CD14-positive monocyte (primary cell): ENCODE results near the gene KIAA0232. TPM values are rescaled to one million over a fixed set of nuclear protein-coding genes. Genes with fewer than 3 reads are reported as not detected.
A peak's percentile ranks its signal among the peaks of the same experiment; 100 is the strongest.

Experiments
- DNase-seq, 3 donors: peaks; one replicate each; pipeline ENCODE4 v3.0.0-alpha.2; 2011 to 2022
- H2AFZ ChIP-seq: 2 replicates; pipeline ENCODE4 v1.6.0; 2012; ENCODE audit warnings: mild to moderate bottlenecking, low read depth, low read length, inconsistent platforms; ENCODE audit not compliant: insufficient read depth, poor library complexity, severe bottlenecking
- H3K27ac ChIP-seq, 2 donors: 1 replicate in 1 of 2; 2 replicates in 1 of 2; pipeline ENCODE4 v1.5.1; 2012 to 2013; ENCODE audit warnings: low read length in 2 of 2, control low read depth in 1 of 2, inconsistent platforms in 1 of 2, low read depth in 1 of 2, mild to moderate bottlenecking in 1 of 2
- H3K27me3 ChIP-seq, 2 donors: one replicate each; pipeline versions ENCODE4 v1.6.0 to v1.6.1; 2011 to 2013; ENCODE audit warnings: low read length in 2 of 2; ENCODE audit not compliant: control insufficient read depth in 2 of 2, insufficient read depth in 2 of 2
- H3K36me3 ChIP-seq, 2 donors: replicated peaks in 1 of 2; 1 replicate in 1 of 2; 2 replicates in 1 of 2; pipeline versions ENCODE4 v1.5.1 to v1.6.1; 2012 to 2013; ENCODE audit warnings: low read length in 2 of 2, control low read depth in 1 of 2, inconsistent platforms in 1 of 2, mild to moderate bottlenecking in 1 of 2; ENCODE audit not compliant: insufficient read depth in 2 of 2, control insufficient read depth in 1 of 2
- H3K4me1 ChIP-seq, 2 donors: 1 replicate in 1 of 2; 2 replicates in 1 of 2; pipeline versions ENCODE4 v1.5.1 to v1.6.1; 2012 to 2013; ENCODE audit warnings: low read length in 2 of 2, control low read depth in 1 of 2, inconsistent platforms in 1 of 2, mild to moderate bottlenecking in 1 of 2, moderate library complexity in 1 of 2; ENCODE audit not compliant: insufficient read depth in 2 of 2, control insufficient read depth in 1 of 2
- H3K4me2 ChIP-seq: replicated peaks from 2 replicates; pipeline ENCODE3; 2012; ENCODE audit warnings: low read length, moderate library complexity, mild to moderate bottlenecking; ENCODE audit not compliant: poor library complexity, severe bottlenecking; ENCODE audit errors: extremely low read depth
- H3K4me3 ChIP-seq, 3 experiments: fragments of 200-600 bp in 1 of 3; sonication (generic) in 1 of 3; replicated peaks in 1 of 3; 1 replicate in 2 of 3; 2 replicates in 1 of 3; pipeline ENCODE4 v1.5.1; 2011 to 2013; ENCODE audit warnings: low read length in 3 of 3, mild to moderate bottlenecking in 3 of 3, control low read depth in 2 of 3, low read depth in 2 of 3, inconsistent platforms in 1 of 3, moderate library complexity in 1 of 3
- H3K79me2 ChIP-seq: 2 replicates; pipeline ENCODE4 v1.6.0; 2012; ENCODE audit warnings: mild to moderate bottlenecking, control low read depth, inconsistent platforms, low read length, moderate library complexity; ENCODE audit not compliant: insufficient read depth
- H3K9ac ChIP-seq: 2 replicates; pipeline ENCODE4 v1.6.0; 2017; ENCODE audit warnings: low read length, mild to moderate bottlenecking; ENCODE audit not compliant: insufficient read depth, poor library complexity, severe bottlenecking
- H3K9me3 ChIP-seq, 2 donors: replicated peaks in 1 of 2; 1 replicate in 1 of 2; 2 replicates in 1 of 2; pipeline versions ENCODE4 v1.5.1 to v1.6.1; 2012 to 2013; ENCODE audit warnings: low read length in 2 of 2, control low read depth in 1 of 2; ENCODE audit not compliant: control insufficient read depth in 1 of 2, insufficient read depth in 1 of 2
- H4K20me1 ChIP-seq: 2 replicates; pipeline ENCODE4 v1.6.0; 2012; ENCODE audit warnings: mild to moderate bottlenecking, low read length, control low read depth, moderate library complexity; ENCODE audit not compliant: insufficient read depth
- H3K27ac Mint-ChIP-seq, 7 donors: one replicate each; pipeline ENCODE4 v1.8.0; 2020; ENCODE audit warnings: mild to moderate bottlenecking in 7 of 7, mixed read lengths in 7 of 7, moderate library complexity in 6 of 7, inconsistent platforms in 2 of 7
- H3K27me3 Mint-ChIP-seq, 3 donors: one replicate each; pipeline ENCODE4 v1.8.0; 2021 to 2022; ENCODE audit warnings: low read depth in 3 of 3, mild to moderate bottlenecking in 3 of 3, mixed read lengths in 3 of 3, moderate library complexity in 3 of 3, inconsistent platforms in 1 of 3
- H3K36me3 Mint-ChIP-seq, 2 donors: one replicate each; pipeline ENCODE4 v1.8.0; 2020; ENCODE audit warnings: mixed read lengths in 2 of 2, inconsistent platforms in 1 of 2, mild to moderate bottlenecking in 1 of 2
- H3K4me1 Mint-ChIP-seq: one replicate; pipeline ENCODE4 v1.8.0; 2020; ENCODE audit warnings: mild to moderate bottlenecking, mixed read lengths
- H3K4me3 Mint-ChIP-seq, 2 donors: one replicate each; pipeline ENCODE4 v1.8.0; 2020; ENCODE audit warnings: mild to moderate bottlenecking in 2 of 2, mixed read lengths in 2 of 2, moderate library complexity in 1 of 2
- H3K9me3 Mint-ChIP-seq, 7 donors: one replicate each; pipeline ENCODE4 v1.8.0; 2020 to 2022; ENCODE audit warnings: mixed read lengths in 7 of 7, mild to moderate bottlenecking in 6 of 7, moderate library complexity in 6 of 7, inconsistent platforms in 2 of 7
- WGBS: methylation state at CpG from one replicate; pipeline ENCODE4 v1.1.5; 2013; ENCODE audit warnings: missing lambda C conversion rate; ENCODE audit not compliant: insufficient coverage; 5-methylcytosine and 5-hydroxymethylcytosine counted together
- intact Hi-C, 2 donors: fragments of 100-400 bp; cut with micrococcal nuclease; formaldehyde crosslinking; loops; one replicate each; pipeline versions ENCODE4 v1.15.0 to v1.15.1; 2023
- polyA plus RNA-seq, 3 donors: library from polyadenylated mRNA; depleted of rRNA in 1 of 3; unstranded in 2 of 3; stranded (reverse) in 1 of 3; fragments of 300-500 nt in 2 of 3; fragments of >200 nt in 1 of 3; fragmentation: Illumina TruSeq in 2 of 3; gene quantifications; 1 replicate in 2 of 3; 2 replicates in 1 of 3; pipeline ENCODE4 v1.2.3, GENCODE V29; 2012 to 2021
- TF ChIP-seq, protein P1 (sequence below): fragments of 200-600 bp; IDR thresholded peaks from one replicate; pipeline ENCODE4 v1.8.0; 2022; ENCODE audit warnings: antibody characterized with exemption, mild to moderate bottlenecking

The KIAA0232 gene
- polyA plus RNA-seq, 3 donors: 12.3 to 27.3 (median 20.6) TPM

DNA sequence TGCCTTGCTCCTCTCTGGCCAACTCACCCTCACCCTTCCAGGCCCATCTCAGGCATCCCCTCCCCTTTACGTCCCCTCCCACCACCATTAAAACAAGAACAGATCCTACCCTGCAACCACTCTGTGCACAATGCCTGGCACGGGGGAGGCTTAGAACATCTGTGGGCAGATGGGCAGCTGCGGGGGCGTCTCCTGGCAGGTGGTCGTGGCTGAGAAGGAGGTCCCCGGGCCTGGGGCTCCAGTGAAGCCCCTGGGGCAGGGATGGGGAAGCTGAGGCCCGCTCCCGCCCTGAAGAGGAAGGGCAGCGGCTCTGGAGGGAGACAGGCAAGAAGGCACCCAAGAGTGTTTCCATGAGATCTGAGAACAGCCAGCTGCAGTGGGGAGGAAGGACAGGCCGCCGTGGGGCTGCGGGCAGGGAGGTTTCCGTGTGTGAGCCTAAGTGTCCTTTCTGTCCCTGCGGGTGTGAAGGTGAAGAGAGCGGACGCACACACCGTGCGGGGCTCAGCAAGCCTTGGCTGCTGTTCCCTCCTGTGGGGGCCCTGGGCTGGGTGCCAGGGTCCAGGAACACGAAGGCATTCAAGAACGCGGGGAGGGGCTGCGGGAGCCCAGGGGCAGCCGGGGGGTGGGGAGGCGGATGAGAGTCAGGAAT, 119.3 kb downstream of the KIAA0232 start:
- DNase-seq: no peak
- TF ChIP-seq, protein P1, sequence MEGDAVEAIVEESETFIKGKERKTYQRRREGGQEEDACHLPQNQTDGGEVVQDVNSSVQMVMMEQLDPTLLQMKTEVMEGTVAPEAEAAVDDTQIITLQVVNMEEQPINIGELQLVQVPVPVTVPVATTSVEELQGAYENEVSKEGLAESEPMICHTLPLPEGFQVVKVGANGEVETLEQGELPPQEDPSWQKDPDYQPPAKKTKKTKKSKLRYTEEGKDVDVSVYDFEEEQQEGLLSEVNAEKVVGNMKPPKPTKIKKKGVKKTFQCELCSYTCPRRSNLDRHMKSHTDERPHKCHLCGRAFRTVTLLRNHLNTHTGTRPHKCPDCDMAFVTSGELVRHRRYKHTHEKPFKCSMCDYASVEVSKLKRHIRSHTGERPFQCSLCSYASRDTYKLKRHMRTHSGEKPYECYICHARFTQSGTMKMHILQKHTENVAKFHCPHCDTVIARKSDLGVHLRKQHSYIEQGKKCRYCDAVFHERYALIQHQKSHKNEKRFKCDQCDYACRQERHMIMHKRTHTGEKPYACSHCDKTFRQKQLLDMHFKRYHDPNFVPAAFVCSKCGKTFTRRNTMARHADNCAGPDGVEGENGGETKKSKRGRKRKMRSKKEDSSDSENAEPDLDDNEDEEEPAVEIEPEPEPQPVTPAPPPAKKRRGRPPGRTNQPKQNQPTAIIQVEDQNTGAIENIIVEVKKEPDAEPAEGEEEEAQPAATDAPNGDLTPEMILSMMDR: no peak
- H3K4me1 ChIP-seq: peaks cover 7 to 10% of the 10 kb centered on the region in 2 donors
- Mint-ChIP-seq H3K27me3 (peaks cover 2 to 5% (median 3%) of the 10 kb centered on the region in 3 donors), H3K27ac (peak overlapping the region in 2 of 7 donors; percentile 35 to 53), H3K4me3 (no peak overlapping the region), H3K4me1 (peaks cover 30% of the 10 kb centered on the region), H3K36me3 (no peaks in the 10 kb centered on the region), H3K9me3 (peaks cover 0 to 8% (median 1%) of the 10 kb centered on the region in 7 donors)
- H3K4me2 ChIP-seq: no peak overlapping the region
- intact Hi-C loops: no loop called here
- H3K9ac ChIP-seq: no peak overlapping the region
- H4K20me1 ChIP-seq: no peaks in the 10 kb centered on the region
- no peaks in the 10 kb centered on the region for H3K36me3 ChIP-seq
- peaks cover 0 to under 1% of the 10 kb centered on the region in 2 donors for H3K9me3 ChIP-seq
- H3K79me2 ChIP-seq: no peaks in the 10 kb centered on the region
- 63% methylated on average over 24 of the region's 24 CpGs for WGBS
- no peak overlapping the region for H2AFZ ChIP-seq
- H3K27ac ChIP-seq: no peak overlapping the region
- H3K4me3 ChIP-seq: no peak overlapping the region
- H3K27me3 ChIP-seq: no peaks in the 10 kb centered on the region

DNA sequence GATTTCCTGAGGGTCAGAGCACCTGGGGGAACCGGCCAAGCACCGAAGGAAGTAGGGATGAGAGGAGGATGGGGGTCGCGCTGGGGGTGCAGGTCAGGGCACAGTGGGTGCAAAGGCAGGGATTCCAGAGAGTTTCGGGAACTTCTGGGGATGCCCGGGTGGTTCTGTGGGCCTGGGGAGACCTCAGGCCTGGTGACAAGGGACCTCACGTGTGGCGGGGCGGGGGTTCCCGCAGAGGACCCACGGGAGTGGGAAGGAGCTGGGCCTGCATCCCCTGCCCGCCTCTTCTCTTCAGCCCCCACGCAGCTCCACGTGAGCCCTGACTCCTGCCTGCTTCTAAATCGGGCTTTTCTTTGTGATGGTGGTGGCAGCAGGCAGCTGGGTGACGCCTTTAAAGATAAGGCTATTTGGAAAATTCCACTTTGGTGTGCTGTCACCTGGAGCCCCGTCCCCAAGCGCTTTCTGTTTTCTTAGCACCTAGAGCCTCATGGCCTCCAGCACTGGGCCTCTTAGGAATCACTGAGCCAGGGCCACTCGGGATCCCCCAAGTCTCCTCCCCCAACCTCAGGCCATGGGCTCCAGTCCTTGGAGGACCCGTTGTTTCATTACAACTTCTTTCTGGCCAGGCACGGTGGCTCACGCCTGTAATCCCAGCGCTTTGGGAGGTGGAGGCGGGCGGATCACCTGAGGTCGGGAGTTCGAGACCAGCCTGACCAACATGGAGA, 120.0 kb downstream of the KIAA0232 start:
- Histone ChIP-seq H3K4me2 (no peak overlapping the region), H2AFZ (no peak overlapping the region), H3K9ac (no peak overlapping the region), H3K36me3 (no peaks in the 10 kb centered on the region), H3K4me1 (peaks cover 8 to 11% of the 10 kb centered on the region in 2 donors), H4K20me1 (no peaks in the 10 kb centered on the region), H3K27ac (no peak overlapping the region), H3K9me3 (no peaks in the 10 kb centered on the region), H3K27me3 (no peaks in the 10 kb centered on the region), H3K79me2 (no peaks in the 10 kb centered on the region), H3K4me3 (no peak overlapping the region)
- no peak overlapping the region for H3K27ac Mint-ChIP-seq
- DNase-seq: no peak
- no peak overlapping the region for H3K4me3 Mint-ChIP-seq
- peaks cover 7 to 8% (median 7%) of the 10 kb centered on the region in 3 donors for H3K27me3 Mint-ChIP-seq
- H3K4me1 Mint-ChIP-seq: peaks cover 34% of the 10 kb centered on the region
- peaks cover 0 to 2% (median 0%) of the 10 kb centered on the region in 7 donors for H3K9me3 Mint-ChIP-seq
- H3K36me3 Mint-ChIP-seq: no peaks in the 10 kb centered on the region
- WGBS: 87% methylated on average over 21 of the region's 27 CpGs
- intact Hi-C loops: no loop called here
- TF ChIP-seq, protein P1: no peak
